Large intestine (tissue), 3 donors: ENCODE results near the gene BIN1. TPM values are rescaled to one million over a fixed set of nuclear protein-coding genes. Genes with fewer than 3 reads are reported as not detected.
"Not testable (repeated sequence)": the region's sequence is repeated elsewhere in the genome, so short reads cannot be mapped to it uniquely, and the experiment has no call there.

Source experiments
- DNase-seq, 2 donors: peaks; one replicate each; pipeline versions ENCODE4 v3.0.0 to v3.0.0-alpha.2; 2013
- H3K27ac ChIP-seq: one replicate; pipeline ENCODE4 v1.5.1; 2013; ENCODE audit warnings: low read length
- H3K27me3 ChIP-seq: 2 replicates; pipeline ENCODE4 v1.6.1; 2013; ENCODE audit warnings: low read length; ENCODE audit not compliant: control insufficient read depth, insufficient read depth
- H3K36me3 ChIP-seq: 2 replicates; pipeline ENCODE4 v1.6.1; 2013; ENCODE audit warnings: low read length; ENCODE audit not compliant: control insufficient read depth, insufficient read depth
- H3K4me1 ChIP-seq: one replicate; pipeline ENCODE4 v1.6.1; 2013; ENCODE audit warnings: low read length; ENCODE audit not compliant: control insufficient read depth, insufficient read depth
- H3K4me3 ChIP-seq: one replicate; pipeline ENCODE4 v1.5.1; 2013; ENCODE audit warnings: low read length
- H3K9me3 ChIP-seq: one replicate; pipeline ENCODE4 v1.6.1; 2013; ENCODE audit warnings: mild to moderate bottlenecking, low read depth, low read length, moderate library complexity; ENCODE audit not compliant: control insufficient read depth
- WGBS: methylation state at CpG from one replicate; pipeline ENCODE4 v1.1.5; 2013; ENCODE audit warnings: low lambda C conversion rate; ENCODE audit not compliant: insufficient coverage; 5-methylcytosine and 5-hydroxymethylcytosine counted together
- polyA plus RNA-seq: library from polyadenylated mRNA; unstranded; fragments of 120-200 nt; gene quantifications from one replicate; pipeline ENCODE4 v1.2.1, GENCODE V29; 2013

Gene BIN1
- polyA plus RNA-seq, 1 donor: 50.0 TPM

DNA sequence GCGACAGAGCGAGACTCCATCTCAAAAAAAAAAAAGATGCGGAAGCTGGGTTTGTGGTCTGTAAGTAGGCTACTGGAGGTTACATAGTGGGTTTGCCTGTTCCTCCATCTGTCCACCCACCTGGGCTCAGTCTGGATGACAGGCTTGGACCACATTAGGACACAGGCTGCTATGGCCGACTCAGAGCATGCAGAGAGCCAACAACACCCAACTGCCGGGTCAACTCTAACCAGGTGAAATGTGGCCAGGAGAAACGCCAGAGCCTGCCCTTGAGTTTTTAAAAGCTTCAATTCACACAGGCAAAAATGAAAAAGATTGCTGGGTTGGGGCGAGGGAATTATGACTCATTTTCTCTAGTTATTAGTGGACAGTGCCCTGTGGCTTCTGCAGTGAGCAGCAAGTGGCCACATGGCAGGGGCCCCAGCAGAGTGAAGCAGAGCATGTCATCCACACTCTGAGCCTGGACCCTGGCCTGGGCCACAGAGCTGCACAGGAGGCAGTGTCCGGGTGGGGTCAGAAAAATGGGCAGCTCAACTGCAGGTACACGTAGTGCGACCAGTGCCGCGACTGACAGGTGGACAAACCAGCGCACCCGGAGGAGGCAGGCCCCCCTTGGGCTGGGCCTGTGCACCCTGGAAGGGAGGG, 67.4 kb downstream of the BIN1 start:
- H3K4me1 ChIP-seq: peaks cover 9% of the 10 kb centered on the region
- H3K27ac ChIP-seq: no peak overlapping the region
- no peak for DNase-seq
- no peaks in the 10 kb centered on the region for H3K36me3 ChIP-seq
- no CpG with 5 or more reads among the region's 14 CpGs for WGBS
- peaks cover 10% of the 10 kb centered on the region for H3K9me3 ChIP-seq
- H3K27me3 ChIP-seq: no peaks in the 10 kb centered on the region
- H3K4me3 ChIP-seq: no peak overlapping the region

DNA sequence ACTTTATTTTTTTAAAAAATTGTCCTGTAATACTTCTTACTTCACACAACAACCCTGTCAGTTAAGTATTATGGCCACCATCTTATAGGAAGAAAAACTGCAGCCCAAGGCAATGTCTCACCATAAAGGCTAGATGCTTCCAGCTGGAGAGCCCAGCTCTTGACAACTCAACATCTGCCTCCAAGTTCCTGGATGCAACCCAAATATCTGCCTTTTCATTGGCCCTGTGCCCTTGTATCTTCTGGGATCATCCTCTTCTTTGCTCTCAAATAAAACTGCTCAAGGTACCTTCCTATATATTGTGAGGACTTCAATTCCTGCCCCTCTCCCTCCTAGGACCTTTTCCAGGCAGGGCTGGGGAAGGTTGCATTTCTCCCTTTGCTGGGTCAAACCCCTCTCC, 69.5 kb downstream of the BIN1 start:
- Histone ChIP-seq H3K9me3 (peaks cover 3% of the 10 kb centered on the region), H3K27me3 (no peaks in the 10 kb centered on the region), H3K4me1 (peaks cover 16% of the 10 kb centered on the region), H3K4me3 (no peak overlapping the region), H3K27ac (no peak overlapping the region), H3K36me3 (no peaks in the 10 kb centered on the region)
- DNase-seq: no peak

DNA sequence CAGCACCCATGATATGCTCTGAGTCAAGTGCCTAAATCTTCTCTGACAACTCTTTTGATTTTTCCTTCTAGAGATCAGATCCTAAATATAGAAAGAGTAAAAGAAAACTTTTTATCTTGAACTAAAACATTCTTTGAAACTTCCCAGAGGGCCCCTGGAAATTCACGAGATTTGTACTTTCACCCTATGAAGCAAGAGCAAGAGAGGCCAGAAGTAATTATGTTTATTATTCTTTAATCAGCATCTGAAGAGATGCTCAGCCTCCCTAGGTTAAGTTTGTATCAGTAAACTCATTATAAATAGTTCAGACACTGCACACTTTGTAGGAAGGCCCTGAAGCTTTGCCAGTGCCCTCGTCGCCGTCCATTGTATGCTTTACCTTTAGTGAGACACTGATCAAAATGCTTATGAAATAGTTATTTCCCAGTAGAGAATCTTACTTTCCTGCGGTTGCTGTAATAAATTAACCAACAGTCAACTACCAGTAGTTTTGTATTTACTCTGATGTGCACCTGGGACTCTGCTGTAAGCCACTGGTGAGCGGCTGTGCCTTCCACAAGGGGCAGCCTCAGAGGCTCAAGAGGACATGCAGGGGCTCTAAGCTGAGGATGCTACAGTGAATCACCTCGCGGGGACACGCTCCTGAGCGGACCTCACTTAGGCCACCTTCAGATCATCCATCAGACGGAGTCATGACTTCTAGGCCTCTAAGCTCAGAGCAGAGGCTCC, 71.9 kb downstream of the BIN1 start:
- Histone ChIP-seq H3K36me3 (no peaks in the 10 kb centered on the region), H3K27me3 (no peaks in the 10 kb centered on the region), H3K4me3 (no peak overlapping the region), H3K9me3 (peaks cover 3% of the 10 kb centered on the region), H3K4me1 (peaks cover 16% of the 10 kb centered on the region), H3K27ac (peak overlapping the region; percentile 54)
- DNase-seq: peak in 1 of 2 donors; percentile 82
- WGBS: no CpG with 5 or more reads among the region's 11 CpGs

DNA sequence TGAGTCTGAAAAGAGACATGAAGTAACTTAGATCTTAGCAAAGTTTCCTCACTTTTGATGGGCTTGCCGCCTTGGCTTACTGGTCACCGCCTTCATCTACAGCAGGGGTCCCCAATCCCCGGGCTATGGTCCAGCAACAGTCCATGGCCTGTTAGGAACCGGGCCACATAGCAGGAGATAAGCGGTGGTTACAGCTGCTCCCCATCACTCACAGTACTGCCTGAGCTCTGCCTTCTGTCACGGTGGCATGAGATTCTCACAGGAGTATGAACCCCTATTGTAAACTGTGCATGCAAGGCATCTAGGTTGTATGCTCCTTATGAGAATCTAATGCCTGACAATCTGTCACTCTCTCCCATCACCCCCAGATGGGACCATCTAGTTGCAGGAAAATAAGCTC, 72.9 kb downstream of the BIN1 start:
- no peaks in the 10 kb centered on the region for H3K9me3 ChIP-seq
- no peak overlapping the region for H3K4me3 ChIP-seq
- no peaks in the 10 kb centered on the region for H3K27me3 ChIP-seq
- no CpG with 5 or more reads among the region's 6 CpGs for WGBS
- no peak for DNase-seq
- no peaks in the 10 kb centered on the region for H3K36me3 ChIP-seq
- H3K27ac ChIP-seq: peak overlapping the region; percentile 54
- H3K4me1 ChIP-seq: peaks cover 16% of the 10 kb centered on the region

DNA sequence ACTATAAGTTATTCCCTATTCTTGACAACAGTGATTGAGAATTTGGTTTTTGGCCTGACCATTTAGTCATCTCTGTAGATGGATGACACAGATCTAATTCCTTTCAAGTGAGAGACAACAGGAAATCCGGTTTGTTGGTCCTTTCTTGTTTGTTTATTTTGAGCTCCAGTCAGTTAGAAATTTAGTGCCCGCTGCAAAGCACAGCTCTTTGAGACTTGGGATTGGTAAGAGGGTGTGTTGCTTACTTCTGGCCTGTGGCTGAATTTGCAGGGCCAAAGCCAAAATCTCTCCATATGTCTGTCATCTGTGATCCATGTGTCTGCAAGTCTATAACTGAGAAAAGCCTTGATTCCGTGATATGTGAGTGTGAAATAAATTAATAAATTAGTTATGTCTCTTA, 74.3 kb downstream of the BIN1 start:
- WGBS: 100% methylated on average over 1 of the region's 3 CpGs
- Histone ChIP-seq H3K4me3 (no peak overlapping the region), H3K36me3 (no peaks in the 10 kb centered on the region), H3K27ac (no peak overlapping the region), H3K9me3 (no peaks in the 10 kb centered on the region), H3K27me3 (no peaks in the 10 kb centered on the region), H3K4me1 (peaks cover 16% of the 10 kb centered on the region)
- no peak for DNase-seq

DNA sequence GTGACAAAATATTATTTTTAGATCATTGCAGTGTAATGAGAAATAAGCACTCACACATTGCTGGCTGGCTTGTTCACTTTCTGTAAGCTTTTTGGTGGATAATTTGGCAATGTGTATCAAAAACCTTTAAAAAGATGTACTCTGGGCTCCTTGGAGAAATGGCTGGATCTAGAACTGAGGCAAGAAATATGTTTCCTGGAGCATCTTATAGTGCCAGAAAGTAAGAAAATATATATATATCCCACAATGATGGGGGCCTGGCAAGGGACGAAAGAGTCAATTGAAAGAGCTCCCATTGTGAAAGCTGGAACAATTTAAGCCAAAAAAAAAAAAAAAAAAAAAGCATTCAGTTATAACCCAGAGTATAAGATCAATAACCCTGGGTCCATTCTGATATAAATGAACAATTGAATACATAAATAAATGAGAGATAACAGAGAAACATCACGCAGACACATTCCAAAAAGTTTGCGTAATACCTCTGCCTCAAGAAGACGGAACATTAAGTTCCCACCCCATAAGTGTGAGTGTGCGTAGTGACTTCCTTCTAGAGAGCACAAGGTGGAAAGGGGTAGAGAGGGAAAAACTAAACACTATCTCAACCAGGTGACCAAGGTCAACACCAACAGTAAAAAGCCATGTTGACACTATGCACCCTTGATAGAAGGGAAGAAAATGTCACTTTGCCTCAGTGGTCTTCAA, 77.5 kb downstream of the BIN1 start:
- peaks cover 10% of the 10 kb centered on the region for H3K4me1 ChIP-seq
- no peak for DNase-seq
- H3K4me3 ChIP-seq: no peak overlapping the region

DNA sequence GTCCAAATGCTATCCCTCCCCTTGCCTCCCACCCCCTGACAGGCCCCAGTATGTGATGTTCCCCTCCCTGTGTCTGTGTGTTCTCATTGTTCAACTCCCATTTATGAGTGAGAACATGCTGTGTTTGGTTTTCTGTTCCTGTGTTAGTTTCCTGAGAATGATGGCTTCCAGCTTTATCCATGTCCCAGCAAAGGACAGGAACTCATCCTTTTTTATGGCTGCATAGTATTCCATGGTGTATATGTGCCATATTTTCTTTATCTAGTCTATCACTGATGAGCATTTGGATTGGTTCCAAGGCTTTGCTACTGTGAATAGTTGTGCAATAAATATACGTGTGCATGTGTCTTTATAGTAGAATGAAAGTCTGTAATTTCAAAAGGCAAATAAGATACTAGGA, 78.2 kb downstream of the BIN1 start:
- not testable (repeated sequence) for H3K4me3 ChIP-seq, H3K9me3 ChIP-seq, H3K27ac ChIP-seq, DNase-seq, H3K36me3 ChIP-seq, H3K4me1 ChIP-seq, H3K27me3 ChIP-seq
- no CpG with 5 or more reads among the region's 1 CpG for WGBS

More for the DNA sequence above, 77.5 kb downstream of the BIN1 start:
- H3K27me3 ChIP-seq: no peaks in the 10 kb centered on the region
- H3K36me3 ChIP-seq: no peaks in the 10 kb centered on the region
- WGBS: 100% methylated on average over 1 of the region's 5 CpGs
- H3K27ac ChIP-seq: no peak overlapping the region
- no peaks in the 10 kb centered on the region for H3K9me3 ChIP-seq

DNA sequence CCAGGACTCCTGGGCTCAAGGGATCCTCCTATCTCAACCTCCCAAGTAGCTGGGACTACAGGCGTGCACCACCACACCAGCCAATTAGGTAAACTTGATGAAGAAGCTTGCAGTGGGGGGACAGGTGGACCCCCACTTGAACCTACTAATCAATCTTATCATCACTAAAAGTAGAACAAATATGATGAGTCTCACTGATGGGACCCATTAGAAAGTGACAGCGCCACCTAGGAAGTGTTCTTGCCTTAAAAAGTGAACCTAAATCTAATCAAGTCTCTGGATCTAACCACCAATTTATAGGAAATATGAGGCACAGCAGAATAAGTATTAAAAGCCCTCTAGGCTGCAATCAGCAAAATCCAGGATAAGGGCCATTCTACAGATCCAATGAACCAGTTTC, 79.2 kb downstream of the BIN1 start:
- Histone ChIP-seq H3K4me1 (peaks cover 3% of the 10 kb centered on the region), H3K4me3 (no peak overlapping the region), H3K9me3 (no peaks in the 10 kb centered on the region), H3K27me3 (no peaks in the 10 kb centered on the region), H3K36me3 (no peaks in the 10 kb centered on the region), H3K27ac (no peak overlapping the region)
- DNase-seq: no peak
- WGBS: no CpG with 5 or more reads among the region's 2 CpGs

DNA sequence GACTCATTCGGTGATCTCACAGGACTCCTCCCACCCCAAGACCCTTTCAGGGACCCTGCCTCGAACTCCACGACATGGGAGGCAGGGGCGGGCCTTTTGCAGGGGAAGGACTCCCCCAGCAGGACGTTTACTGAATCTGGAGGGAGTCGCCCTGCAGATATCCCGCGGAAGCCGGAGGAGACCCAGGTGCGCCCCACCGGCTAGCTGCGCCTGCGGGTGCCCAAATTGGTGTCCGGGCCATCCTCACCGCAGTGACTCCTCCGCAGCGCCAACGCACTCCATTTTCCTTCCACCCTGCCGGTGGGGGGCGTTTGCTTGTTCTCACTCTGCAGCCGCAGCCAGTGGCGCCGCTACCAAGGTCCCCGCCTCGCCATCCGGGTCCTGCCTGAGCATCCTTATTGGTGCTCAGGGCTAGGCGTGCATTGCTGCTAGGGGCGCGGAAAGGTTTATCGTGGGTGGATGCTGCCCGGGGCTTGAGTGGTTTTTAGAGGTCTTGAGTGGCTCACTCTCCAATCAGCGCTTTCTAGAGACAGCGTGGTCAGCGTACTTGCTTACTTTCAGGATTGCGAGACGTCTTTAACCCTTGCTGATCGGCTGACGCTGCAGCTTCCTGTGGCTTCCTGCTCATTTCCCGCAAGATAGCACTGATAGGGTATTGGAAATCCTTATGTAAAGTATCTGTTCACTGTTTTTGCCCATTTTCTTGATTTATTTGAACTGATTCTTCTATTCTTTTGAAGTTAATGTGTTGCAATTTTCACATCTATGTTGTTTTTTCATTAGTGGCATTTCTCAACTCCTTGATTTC, 81.4 kb downstream of the BIN1 start:
- DNase-seq: peak; percentile 78 to 84
- Histone ChIP-seq H3K9me3 (no peaks in the 10 kb centered on the region), H3K4me1 (peaks cover 3% of the 10 kb centered on the region), H3K4me3 (peak overlapping the region; percentile 43), H3K27ac (peak overlapping the region; percentile 22), H3K27me3 (no peaks in the 10 kb centered on the region), H3K36me3 (no peaks in the 10 kb centered on the region)
- no CpG with 5 or more reads among the region's 39 CpGs for WGBS

DNA sequence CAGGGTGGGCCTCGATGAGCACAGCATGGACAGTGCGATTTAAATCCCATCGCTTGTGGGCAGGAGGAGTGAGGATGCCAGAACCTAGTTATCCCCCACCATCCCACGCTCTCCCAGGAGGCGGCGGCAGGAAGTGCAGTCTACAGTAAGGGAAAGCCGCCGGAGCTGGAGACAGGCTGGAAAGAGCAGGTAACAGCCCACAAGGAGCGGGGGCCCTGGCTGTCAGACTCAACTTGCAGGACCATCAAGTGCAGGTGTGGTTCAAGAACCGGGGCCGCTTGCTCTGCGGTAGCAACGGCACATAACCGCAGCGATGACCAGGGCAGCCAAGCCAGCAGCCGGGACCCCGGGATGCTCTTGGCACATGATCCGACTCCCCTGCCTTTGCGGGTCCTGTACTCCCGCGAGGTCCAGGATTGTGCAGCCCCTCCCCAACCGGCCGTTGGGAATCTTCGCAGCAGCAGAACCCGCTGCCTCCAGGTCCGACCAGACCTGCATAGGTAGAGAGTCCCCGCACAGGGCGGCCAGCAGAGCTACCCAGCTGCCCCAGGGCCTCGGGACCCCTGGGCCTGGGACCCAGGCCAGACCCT, 82.1 kb downstream of the BIN1 start:
- Histone ChIP-seq H3K4me3 (peak overlapping the region; percentile 43), H3K4me1 (peaks cover 3% of the 10 kb centered on the region), H3K27me3 (no peaks in the 10 kb centered on the region), H3K36me3 (no peaks in the 10 kb centered on the region), H3K9me3 (no peaks in the 10 kb centered on the region), H3K27ac (peak overlapping the region; percentile 22)
- peak in 1 of 2 donors; percentile 66 for DNase-seq
- WGBS: no CpG with 5 or more reads among the region's 29 CpGs
